ENCODE data around the gene NKX1-1.

The NKX1-1 gene

DNA sequence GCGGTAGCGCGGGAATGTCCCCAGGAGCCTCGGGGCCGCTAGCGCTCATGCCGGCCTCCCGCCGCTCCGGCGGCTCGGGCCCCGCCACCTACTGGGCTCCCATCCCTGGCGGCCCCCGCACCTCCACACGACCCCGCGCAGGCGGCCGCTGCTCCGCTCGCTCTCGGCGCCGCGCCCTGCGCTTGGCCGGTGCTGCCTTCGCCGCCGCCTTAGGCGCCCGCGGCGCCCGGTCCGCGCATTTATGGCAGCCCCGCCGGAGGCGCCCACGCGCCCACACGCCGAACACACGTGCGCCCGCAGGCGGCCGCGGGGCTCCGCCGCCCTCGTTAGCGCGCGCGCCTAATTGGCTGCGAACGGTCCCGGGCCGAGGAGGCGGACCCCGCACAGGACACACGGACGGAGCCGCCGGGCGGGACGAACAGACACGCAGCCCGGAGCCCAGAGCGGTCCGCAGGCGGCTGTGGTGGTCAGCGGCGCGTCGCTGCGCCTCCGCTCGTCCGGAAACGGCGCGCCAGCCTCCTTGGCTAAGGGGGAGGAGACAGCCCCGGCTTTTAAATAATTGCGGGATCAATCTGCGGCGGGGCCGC lies at the start of gene NKX1-1:
NKX1-1 (minus strand) TSS at position 49 of the 587 bp plus-strand sequence; CDS start at position 49, 0 bp downstream.
- TF ChIP-seq, protein P1, sequence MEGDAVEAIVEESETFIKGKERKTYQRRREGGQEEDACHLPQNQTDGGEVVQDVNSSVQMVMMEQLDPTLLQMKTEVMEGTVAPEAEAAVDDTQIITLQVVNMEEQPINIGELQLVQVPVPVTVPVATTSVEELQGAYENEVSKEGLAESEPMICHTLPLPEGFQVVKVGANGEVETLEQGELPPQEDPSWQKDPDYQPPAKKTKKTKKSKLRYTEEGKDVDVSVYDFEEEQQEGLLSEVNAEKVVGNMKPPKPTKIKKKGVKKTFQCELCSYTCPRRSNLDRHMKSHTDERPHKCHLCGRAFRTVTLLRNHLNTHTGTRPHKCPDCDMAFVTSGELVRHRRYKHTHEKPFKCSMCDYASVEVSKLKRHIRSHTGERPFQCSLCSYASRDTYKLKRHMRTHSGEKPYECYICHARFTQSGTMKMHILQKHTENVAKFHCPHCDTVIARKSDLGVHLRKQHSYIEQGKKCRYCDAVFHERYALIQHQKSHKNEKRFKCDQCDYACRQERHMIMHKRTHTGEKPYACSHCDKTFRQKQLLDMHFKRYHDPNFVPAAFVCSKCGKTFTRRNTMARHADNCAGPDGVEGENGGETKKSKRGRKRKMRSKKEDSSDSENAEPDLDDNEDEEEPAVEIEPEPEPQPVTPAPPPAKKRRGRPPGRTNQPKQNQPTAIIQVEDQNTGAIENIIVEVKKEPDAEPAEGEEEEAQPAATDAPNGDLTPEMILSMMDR (IDR thresholded peaks at IDR 0.05; ENCODE audit: low read depth, low read length) = no peak
- no peak for DNase-seq (ENCODE audit: low read depth, low spot score)
- in situ Hi-C loops (cut with HindIII; ENCODE audit: low sequenced_read_pairs) = no loop called here
- no peak within 1 kb of the TSS for H3K4me3 ChIP-seq (ENCODE audit: low read depth, low read length)

DNA sequence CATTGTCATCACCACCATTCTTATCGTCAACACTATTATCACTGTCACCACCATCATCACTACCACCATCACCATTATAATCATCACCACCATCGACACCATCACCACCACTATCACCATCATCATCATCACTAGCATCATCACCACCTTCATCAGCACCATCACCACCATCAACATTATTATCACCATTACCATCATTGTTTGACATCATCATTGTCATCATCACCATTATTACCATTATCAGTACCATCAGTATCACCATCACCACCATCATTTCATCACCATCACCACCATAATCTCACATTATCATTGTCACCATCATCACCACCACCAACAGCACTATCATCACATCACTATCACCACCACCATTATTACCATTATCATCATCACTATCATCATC lies 47.5 kb upstream of the NKX1-1 start:
- in situ Hi-C loops (cut with HindIII; ENCODE audit: low sequenced_read_pairs) = no loop called here
- TF ChIP-seq, protein P1 (IDR thresholded peaks at IDR 0.05; ENCODE audit: low read depth, low read length) = no peak
- DNase-seq (ENCODE audit: low read depth, low spot score) = no peak
- H3K4me3 ChIP-seq (ENCODE audit: low read depth, low read length) = no peak overlapping the region

DNA sequence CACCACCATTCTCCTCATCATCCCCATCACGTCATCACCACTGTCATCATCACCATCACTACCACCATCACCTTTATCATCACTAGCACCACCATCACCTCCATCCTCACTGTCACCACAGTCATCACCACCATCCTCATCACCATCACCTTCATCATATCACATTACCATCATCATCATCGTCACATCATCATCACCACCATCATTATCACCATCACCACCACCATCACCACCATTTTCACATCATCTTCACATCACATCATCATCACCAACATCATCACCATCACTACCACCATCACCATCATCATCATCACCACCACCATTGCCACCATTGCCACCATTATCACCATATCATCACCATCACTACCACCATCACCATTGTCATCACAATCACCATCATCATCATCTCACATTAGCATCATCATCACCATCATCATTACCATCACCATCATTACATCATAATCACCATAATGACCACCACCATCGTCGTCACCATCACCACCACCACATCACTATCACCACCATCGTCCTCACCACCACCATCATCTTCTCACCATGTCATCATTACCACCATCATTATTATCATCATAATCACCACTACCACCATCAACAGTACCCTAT lies 46.3 kb upstream of the NKX1-1 start:
- TF ChIP-seq, protein P1 (IDR thresholded peaks at IDR 0.05; ENCODE audit: low read depth, low read length) = no peak
- in situ Hi-C loops (cut with HindIII; ENCODE audit: low sequenced_read_pairs) = no loop called here
- H3K4me3 ChIP-seq (ENCODE audit: low read depth, low read length) = no peak overlapping the region
- no peak for DNase-seq (ENCODE audit: low read depth, low spot score)

DNA sequence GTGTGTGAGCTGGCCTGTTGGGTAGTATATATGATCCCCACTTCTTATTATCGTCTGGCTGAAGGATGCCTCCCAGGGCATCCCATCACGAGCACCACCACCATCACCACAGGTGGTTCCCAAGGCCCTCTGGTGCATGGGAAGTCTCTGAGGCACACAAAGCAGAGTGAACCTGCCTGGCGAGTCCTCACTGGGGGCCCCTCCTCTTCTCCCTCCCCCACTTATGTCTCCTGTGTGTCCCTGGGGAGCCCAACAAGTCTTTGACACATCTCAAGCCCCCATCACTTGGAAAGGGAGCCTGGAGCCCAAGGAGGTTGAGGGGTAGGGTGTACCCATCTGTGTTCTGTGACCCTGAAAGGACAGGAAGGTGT lies 45.5 kb upstream of the NKX1-1 start:
- TF ChIP-seq, protein P1 (IDR thresholded peaks at IDR 0.05; ENCODE audit: low read depth, low read length) = no peak
- no peak overlapping the region for H3K4me3 ChIP-seq (ENCODE audit: low read depth, low read length)
- in situ Hi-C loops (cut with HindIII; ENCODE audit: low sequenced_read_pairs) = no loop called here
- DNase-seq (ENCODE audit: low read depth, low spot score) = no peak

DNA sequence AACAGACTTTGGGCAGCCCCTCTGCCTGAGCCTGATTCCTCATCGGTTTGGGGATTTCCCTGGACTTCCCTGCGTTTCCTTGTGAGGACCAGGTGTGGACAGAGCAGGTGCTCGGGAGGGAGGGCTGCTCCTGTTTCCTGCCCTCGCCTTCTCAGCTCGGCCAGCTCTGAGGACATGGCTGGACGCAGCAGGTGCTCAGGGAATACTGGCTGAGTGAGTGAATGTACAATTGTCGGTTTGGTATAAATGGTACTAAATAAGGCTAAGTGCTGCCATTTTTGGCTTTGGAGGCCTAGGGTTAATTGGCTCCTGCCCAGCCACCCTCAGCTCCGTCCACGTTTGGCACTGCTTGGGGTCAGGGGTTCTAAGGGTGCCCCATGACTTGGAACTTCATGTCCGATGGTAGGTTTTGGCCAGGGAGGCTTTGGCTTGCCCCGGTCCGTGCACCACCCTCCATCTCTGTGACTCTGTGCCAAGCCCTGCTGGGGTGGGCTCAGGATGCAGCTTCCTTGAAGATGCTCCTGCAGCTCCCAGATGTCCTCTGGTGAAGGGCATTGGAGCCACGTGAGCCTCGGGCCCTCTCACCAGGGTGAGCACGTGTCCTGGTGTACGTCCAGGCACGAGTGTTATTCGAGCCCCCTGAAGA lies 45.0 kb upstream of the NKX1-1 start:
- H3K4me3 ChIP-seq (ENCODE audit: low read depth, low read length) = no peak overlapping the region
- DNase-seq (ENCODE audit: low read depth, low spot score) = no peak
- in situ Hi-C loops (cut with HindIII; ENCODE audit: low sequenced_read_pairs) = no loop called here
- TF ChIP-seq, protein P1 (IDR thresholded peaks at IDR 0.05; ENCODE audit: low read depth, low read length) = no peak

DNA sequence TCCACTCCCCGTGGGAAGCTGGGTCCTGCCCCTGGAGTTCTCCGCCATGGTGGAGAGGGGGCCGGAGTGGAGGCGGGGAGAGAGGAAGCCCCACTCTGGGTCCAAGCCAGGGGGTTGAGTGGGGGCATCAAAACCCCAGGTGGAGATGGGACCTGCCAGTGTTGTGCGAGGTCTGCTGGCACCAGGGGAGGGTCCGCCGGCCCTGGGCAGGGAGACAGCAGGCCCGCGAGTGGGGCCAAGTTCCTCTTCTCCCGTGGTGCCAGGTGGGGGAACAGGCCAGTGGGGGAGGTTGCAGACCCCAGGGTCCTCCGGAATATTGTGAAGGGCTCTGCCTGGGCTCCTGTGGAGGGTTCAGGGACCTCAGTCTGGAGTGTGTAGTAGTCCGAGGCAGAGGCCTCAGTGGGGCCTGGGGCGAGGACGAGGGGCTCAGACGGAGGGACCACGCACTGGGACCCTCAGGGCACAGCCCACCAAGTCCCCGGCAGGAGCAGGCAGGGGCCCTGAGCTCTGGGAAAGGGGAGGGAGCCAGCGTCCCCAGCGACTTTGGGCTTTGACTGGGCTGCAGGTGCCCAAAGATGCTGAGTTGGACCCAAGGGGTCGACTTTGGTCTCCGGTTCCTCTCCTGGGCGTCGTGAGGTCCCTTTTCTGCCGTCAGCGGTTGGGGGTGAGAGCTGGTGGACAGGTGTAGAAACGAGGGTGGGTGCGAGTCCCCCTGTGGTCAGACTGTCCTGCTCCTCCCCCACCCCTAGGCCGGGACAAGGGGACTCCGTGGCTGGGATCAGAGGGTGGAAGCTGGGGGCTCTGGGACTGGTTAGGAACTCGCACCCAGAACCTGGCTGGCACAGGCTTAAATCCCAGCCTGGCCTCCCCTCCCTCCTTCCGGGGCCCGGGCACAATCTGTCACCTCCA lies 43.8 kb upstream of the NKX1-1 start:
- no peak for DNase-seq (ENCODE audit: low read depth, low spot score)
- in situ Hi-C loops (cut with HindIII; ENCODE audit: low sequenced_read_pairs) = no loop called here
- TF ChIP-seq, protein P1 (IDR thresholded peaks at IDR 0.05; ENCODE audit: low read depth, low read length) = no peak
- no peak overlapping the region for H3K4me3 ChIP-seq (ENCODE audit: low read depth, low read length)

Data from astrocyte of the spinal cord (primary cell).